HL-60/S4 treated with retinoic acid at 250 ng/mL for 4 days and 3 days (cell line): ENCODE results near the gene ELMO1.

Experiments used
- in situ Hi-C: fragments of 300-500 bp; cut with MboI; formaldehyde crosslinking; loops from 2 replicates; pipeline ENCODE4 v1.7.0; 2022; ENCODE audit warnings: low sequenced_read_pairs

ELMO1 gene

DNA sequence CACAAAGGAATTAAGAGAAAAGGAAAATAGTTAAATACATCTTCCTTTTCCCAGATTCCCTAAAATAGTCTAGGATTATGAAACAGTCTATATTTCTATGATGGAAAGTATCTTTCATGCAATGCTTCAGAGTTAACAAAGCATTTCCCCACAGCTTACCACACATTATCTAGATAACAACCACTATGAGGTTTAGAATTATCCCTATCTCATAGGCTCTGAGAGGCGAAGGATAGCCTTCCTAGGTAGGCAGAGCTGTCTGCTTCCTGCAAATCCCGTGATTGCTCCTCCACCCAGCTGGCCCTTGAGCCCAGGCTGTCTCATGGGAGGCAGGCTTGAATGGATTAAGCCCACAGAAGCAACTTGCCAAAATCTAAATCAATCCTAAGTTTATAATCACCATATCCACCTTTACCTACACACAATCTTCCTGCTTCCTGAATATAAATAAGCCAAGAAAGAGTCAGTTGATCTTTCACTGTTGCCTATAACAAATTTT lies 402.9 kb downstream of the ELMO1 start:
- in situ Hi-C loops, result no loop called here

DNA sequence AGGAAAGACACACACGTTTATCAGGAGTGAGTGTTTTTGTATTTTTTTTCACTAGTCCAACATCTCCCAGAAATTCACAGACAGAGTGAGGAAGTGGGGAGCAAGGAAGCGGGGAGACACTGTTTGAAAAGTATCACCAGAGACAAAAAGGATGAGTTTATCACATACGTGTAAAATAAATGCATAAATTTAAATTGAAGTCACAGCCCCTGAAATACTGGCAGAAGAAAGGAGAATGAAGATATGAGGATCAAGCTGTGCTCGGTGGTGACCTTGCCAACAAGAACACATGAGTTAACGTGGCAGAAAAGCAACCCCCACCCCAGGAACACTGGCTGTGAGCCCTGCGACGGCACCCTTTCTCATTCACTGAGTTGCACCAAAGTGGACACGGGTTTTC lies 407.2 kb downstream of the ELMO1 start:
- in situ Hi-C loops, result no loop called here

DNA sequence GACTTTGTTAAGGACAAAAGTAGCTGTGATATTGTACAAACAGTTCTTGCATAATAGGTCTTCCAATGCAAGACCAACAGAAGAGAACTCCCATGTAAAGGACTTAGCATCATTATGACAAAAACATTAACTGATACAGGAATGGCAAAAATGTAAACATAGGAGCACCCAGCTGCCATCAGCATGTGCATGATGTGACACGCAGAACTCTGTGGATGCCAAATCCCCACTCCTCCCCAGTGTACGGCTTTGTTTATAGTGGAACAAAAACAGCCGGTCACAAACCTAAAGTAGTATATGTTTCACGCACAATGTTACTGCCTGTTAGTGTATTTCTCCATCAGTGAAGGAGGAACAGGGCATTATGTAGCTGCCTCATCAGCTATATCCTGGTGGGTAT lies 408.3 kb downstream of the ELMO1 start:
- in situ Hi-C loops, result no loop called here

DNA sequence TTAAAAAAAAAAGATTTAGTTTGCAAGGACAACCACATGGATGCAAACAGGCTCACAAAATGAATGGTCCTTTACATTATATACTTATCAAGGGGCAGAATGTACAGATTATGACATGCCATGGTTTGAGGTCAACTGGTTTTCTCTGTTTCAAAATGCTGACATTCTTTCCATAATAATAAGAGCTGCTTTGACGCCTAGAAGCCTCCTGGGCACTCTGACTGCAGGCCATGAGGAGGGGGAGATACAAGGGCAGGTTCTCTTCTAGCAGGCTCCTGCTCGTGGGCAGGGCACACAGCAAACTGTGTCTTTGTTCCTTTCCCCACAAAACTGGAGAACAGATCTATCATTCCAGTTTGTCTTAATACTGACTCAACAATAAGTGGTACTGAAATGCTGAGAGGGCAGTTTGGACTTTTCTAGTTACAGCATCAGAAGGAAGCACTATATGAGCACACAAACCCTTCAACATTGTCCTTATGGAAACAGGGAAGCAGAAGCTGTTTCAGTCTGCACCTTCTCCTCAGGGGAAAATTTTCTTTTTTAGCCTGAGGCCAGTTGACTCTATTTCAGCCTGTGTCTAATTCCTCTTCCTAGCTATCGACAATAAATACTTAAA lies 409.4 kb downstream of the ELMO1 start:
- in situ Hi-C loops, result no loop called here

DNA sequence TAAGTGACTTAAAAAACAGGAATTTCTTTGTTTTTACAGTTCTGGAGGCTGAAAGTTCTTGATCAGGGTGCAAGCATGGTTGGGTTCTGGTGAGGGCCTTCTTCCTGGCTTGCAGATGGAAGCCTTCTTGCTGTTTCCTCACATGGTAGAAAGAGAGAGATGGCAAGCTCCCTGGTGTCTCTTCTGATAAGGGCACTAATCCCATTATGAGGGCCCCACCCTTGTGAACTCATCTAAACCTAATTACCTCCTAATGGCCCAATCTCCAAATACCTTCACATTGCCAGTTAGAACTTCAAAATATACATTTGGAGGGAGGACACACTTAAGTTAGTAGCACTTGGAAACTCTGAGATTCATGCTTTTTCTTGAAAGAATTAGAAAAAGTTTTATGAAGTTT lies 410.0 kb downstream of the ELMO1 start:
- in situ Hi-C loops, result no loop called here

DNA sequence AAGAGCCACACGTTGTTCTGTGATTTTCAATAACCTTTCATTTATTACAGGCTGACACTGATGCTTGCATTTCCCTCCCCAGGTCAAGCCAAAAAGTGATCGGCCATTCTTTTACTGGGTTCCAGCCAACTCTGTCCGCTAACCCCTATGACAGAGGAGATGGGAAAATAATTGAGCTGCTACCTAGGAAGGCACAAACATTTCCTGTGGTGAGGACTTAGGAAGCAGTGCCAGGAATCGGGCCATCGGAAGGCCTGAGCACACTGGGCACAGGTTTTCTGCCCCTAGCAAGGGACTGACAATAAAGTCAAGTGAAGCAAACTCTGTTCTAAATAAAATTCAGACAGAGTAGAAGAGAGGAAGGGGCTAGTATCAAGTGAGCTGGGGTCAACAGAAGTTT lies 411.4 kb downstream of the ELMO1 start:
- in situ Hi-C loops, result no loop called here

DNA sequence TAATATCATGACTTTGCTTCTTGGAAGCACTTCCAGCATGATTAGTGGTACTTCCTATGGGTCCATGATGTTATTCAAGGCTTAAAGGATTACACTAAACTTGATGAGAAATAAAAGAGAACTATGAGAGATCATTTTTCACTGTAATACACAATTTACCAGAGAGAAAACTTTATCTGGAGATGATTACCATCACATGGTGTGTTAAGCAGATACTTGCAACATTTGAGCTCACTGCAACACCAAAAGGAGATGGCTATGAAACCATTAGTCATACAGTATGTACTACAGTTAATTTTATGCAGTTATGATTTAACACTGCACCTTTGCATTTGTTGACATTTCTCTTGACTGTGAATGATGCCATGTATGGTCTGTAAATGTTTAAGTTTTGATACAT lies 413.0 kb downstream of the ELMO1 start:
- in situ Hi-C loops, result no loop called here

DNA sequence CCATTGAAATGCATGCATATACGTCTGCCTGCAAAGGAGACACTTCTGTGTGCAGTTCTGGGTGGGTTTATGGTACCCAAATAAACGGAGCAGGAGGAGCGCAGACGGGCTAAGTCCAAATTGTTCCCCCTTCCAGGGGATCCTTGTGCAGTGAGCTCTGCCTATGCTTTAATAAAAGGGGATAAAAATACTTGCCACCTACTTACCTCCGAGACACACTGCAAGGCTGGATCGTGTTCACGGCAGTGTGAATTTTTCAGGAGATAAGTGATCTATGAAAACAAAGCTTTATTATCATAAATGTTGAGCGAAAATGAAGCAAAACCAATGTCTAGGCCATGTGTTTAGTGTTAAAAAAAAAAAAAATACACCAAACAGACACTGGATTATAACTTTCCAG lies 415.5 kb downstream of the ELMO1 start:
- in situ Hi-C loops, result no loop called here

DNA sequence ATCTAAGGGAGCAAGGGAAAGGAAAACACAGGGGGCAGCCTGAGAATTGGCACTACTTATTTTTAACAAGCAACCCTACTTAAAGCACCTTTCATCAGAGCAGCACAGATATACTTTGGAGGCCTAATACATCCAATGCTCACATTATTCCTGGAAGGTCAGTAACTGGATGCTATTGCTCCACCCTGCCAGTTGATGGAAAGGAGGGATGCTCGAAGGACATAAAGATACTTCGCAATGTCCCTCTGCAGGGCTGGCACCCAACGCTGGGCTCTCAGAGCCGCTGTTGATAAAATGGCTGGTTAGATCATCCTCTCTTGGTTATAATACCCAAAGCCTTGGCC lies 416.4 kb downstream of the ELMO1 start:
- in situ Hi-C loops, result no loop called here

DNA sequence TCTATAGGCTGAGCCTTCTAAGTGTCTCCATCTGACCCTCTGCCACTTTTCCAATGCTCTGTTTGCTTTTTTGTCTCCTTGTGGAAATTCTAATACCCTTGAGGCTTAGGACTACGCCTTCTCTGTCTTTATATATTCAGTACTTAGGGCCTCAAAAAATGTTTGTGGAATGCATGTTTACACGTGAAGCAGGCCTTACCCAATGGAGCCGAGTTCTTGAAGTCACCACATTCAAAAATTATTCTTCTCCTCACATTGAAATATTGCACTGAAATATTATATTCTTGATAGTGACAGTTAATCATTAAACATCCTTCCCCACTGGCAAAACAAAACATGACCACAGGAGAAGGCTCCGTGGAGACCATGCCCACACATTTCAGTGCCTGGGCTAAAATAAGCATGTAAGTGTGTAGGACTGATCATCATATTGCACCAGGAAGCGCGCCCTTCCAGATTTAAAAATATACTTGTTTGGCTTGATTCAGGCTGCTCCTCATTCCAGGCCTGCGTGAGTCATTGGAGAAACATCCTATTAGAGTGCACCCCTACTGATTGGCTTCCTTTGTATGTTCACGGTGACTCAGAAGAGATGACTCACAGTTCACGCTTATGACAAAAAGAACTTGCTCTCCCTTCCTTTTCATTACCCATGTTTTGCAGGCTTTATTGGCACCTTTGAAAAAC lies 416.9 kb downstream of the ELMO1 start:
- in situ Hi-C loops, result no loop called here

DNA sequence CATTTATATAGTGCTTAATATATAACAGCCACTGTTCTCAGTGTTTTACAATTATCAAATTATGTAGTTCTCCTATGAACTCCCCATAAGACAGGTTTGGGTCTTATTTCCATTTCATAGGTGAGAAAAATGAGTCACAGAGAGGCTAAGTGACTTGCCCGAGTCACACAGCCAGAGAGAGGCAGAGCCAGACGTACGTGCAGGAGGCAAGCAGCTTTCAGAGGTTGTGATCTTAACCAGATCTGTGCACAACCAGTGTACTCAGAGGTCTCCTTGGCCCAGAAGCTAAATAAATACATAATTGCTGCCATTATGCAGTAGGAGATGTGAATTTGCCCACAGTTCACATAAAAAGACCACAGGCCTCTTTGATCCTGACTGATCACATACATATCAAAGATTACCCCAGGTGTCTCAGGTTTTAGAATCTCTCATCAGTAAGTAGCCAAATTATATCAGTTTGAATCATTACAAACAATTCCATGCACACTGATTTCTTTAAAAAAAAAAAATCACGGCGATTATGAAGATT lies 419.7 kb downstream of the ELMO1 start:
- in situ Hi-C loops, result no loop called here

DNA sequence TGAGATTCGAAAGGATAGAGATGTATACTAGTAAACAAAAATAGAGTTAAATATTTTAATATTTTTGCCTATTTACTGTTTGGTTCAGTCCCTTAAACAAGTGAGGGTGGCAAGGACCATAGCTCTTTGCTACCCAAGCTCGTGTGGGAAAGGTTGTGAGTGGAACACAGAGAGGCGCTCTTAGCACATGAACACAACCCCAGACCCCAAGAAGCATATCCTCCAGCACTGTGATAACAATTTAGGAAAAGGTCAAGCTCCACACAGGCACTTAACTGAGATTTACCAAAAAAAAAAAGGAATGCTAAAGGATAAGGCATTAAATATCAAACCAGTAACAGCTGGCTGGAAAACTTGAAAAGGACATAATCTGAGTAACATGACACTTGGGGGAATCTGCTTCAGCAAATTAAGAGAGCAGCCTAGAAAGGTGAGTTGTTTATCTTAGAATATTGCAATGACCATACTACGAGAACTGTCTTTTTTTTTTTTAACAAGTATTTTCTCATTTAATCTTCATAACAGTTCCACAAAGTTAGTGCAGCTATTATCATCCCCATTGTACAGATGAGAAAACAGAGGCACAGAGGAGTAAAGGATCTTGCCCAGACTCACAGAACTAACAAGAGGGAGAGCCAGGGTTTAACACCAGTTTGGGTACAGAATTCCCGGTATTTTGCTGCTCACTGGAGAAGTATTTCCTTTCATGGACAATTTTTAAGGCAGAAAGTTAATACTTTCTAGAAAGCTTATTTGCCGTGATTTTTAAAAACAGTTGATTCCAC lies 420.9 kb downstream of the ELMO1 start:
- in situ Hi-C loops, result no loop called here

DNA sequence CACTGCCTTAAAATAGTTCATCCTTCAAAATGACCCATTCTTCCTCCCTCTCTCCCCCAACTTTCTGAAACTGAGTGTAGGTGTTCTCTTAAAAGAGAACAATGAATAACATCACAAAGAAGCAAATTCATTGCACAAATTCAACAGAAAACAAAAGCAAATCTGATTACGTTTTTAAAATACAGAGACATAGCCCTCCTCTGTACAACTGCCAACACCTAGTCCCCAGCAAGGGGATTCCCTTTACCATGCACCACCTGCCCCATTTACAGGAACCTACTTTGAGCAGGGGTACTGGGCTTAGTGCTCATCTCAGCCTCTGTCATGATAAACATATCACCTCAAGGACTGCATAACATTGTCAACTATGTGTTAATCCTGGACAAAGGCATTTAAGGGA lies 421.6 kb downstream of the ELMO1 start:
- in situ Hi-C loops, result no loop called here

DNA sequence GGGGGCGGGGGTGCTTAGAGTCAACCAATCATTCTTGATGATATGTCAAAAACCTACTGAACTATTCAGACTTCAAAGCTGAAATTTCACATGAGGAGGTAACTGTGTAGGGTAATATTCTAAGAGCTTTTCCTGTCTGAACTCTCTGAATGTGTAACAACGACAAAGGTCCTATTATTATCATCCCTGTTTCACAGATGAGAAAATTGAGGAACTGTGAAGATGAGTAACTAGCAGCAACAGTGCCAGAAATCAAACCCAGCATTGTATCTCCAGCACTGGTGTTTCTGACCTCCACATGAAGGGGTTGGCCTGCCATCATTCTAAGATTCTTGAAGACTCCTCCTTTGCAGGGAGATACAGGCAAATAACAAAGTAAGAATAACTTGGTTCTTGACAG lies 429.7 kb downstream of the ELMO1 start:
- in situ Hi-C loops, result no loop called here

DNA sequence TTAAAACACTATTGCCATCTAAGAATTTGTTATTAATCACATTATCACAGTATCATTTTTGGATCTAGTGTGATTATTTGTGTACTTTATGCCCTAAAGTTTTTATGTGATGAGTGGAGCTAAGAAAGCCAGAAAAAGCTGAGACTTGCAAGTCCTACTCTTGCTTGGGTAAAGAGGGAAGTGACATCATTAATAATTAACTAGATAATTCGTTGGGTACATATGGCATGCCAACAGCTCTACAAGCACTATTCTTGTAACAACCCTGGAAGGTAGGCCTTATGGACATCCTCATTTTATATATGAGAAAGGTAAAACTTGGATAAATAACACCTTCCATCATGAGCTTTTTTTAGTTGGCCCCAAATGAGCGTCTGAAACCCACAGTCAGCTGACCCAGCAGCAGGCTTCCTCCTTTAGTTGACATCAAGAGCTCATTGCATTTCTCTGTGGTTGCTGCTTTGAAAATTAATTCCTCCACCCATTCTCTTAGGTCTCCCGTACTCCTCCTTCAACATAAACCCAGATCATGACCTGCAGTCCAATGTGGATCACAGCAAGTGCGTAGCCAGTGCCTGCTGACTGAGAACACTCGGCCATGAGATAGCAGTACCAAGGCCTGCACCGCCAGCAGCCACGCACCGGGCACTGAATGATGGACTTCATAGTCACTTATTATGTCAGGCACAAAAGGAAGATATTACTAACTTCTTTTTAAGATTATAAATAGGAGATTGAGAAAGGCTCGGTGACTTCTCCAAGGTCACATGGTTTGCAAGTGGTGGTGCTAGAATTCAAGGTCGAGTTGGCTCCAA lies 432.4 kb downstream of the ELMO1 start:
- in situ Hi-C loops, result no loop called here

DNA sequence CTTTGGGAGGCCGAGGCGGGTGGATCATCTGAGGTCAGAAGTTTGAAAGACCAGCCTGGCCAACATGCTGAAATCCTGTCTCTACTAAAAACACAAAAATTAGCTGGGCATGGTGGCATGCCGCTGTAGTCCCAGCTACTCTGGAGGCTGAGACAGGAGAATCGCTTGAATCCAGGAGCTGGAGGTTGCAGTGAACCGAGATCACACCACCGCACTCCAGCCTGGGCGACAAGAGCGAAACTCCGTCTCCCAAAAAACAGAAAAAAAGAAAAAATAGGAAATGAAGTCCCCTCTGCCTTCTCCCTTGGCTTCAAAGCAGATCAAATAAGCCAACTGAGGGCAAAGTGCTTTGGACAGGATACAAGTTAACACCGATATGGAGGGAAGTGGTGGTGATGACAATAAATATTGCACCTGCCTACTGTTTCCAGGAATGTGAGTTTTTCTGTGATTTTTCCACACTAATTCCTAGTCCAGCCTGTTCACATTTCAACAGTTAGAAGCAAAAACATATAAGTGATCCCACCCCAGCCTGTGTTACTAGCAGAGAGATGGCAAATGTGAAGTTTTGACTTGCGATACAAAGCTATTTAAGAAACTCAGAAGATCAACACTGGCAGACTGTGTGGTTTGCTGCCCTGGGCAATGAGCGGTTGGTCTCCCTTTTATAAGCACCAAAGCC lies 433.2 kb downstream of the ELMO1 start:
- in situ Hi-C loops, result no loop called here

DNA sequence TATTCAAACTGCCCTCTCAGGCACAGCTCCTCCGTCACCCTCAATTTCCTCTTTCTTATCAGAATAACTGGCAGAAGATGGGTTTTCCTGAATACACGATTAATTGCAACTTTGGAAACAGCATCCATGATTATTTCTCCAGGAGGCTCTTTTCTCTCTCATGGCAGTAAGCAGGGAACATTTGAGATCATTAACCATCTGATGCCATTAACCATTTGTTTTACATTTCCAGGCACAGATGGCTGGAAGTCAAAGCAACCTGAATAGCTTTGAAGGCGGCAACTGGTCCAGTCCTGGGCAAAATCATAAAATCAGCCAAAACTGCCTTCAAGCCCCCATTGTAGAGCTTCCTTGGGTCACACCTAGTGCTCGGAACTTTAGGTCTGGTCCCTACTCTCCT lies 434.9 kb downstream of the ELMO1 start:
- in situ Hi-C loops, result no loop called here

DNA sequence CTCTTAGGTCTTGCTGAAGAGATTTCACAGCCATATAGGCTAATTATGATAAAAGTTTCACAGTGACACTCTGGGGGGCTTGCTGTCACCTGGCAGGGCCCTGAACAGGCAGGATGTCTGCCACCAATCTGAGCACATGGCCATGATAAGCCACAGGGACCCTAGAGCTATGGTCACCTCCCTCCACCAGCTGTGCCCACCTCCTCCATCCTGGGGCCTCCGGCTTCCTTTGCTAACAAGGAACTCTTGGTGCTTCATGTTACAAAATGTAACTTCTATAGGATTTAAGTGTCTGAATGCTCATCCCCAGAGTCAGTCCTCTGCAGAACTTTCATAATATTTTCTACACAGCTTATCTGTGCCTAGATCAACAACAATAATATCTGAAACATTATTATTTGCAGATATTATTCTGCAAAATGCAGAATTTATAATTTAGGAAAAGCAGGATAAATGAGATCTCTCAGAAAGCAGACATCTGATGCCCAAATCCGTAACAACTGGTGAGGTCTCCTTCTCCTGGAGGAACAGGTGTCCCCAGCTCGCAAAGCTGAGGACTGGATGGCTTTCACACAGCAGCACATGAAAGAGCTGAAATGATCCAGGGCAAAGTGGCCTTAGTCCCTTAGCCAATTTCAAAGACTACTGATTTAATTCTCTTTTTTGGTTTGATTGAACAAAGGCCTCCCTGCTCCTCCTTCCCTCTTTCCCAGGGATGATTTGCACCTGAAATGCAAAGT lies 437.3 kb downstream of the ELMO1 start:
- in situ Hi-C loops, result no loop called here

DNA sequence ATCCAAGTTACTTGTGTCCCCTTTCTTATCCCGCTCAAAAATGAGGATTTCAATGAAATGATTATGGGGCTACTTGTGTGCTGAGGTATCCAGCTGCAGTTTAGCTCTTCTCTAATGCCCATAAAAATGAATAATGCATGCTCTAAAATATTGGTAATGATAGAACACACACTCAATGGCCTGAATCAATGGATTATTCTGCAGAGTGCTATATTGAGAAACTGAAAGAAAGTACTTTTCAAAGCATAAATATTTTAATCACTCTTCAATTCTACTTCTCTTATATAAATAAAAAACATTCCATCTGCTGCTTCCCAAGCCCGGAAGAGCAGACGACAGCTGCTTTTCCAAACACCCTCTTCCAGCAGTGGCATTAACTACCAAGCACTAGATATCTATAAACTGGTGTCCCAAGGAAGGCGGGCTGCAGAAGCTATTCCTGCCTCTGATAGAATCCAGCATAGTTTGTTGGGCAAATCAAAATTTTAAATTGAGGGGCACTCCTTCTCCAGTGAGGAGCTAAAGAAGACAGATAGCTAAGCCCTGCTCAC lies 439.5 kb downstream of the ELMO1 start:
- in situ Hi-C loops, result no loop called here

DNA sequence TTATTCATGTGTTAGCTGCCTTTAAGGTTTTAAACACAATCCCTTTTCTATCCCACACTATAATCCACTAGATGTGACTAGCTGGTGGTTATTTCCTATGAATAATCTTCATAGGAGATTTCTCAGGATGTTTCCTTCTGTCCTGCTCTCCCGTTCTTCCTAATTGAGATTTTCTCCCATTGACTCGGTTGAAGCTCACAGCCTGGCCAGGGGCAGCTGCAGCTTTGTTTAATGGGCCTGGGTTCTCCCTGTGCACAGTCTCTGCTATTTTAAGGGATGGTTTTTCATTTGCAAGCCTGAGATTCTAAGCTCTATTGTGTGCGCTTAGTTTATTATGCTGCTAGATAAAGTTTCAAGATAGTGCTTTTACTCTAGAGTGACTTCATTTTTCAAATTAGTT lies 441.0 kb downstream of the ELMO1 start:
- in situ Hi-C loops, result no loop called here
